Glutamatergic neuron (in vitro differentiated cells): ENCODE results near the gene CEACAM16. TPM values are rescaled to one million over a fixed set of nuclear protein-coding genes. Genes with fewer than 3 reads are reported as not detected.

Source experiments
- DNase-seq: peaks from one replicate; pipeline ENCODE4 v3.0.0; 2022
- H3K27ac Mint-ChIP-seq: one replicate; pipeline ENCODE4 v1.8.0; 2020; ENCODE audit warnings: mild to moderate bottlenecking, mixed read lengths, inconsistent platforms; ENCODE audit not compliant: unreplicated experiment
- H3K27me3 Mint-ChIP-seq: one replicate; pipeline ENCODE4 v1.8.0; 2020; ENCODE audit warnings: mild to moderate bottlenecking, moderate library complexity, mixed read lengths, inconsistent platforms; ENCODE audit not compliant: unreplicated experiment
- H3K36me3 Mint-ChIP-seq: one replicate; pipeline ENCODE4 v1.8.0; 2020; ENCODE audit warnings: mild to moderate bottlenecking, mixed read lengths, inconsistent platforms; ENCODE audit not compliant: unreplicated experiment
- H3K4me1 Mint-ChIP-seq: one replicate; pipeline ENCODE4 v1.8.0; 2020; ENCODE audit warnings: mild to moderate bottlenecking, low read depth, mixed read lengths, inconsistent platforms; ENCODE audit not compliant: unreplicated experiment
- H3K4me3 Mint-ChIP-seq: one replicate; pipeline ENCODE4 v1.8.0; 2020; ENCODE audit warnings: mild to moderate bottlenecking, mixed read lengths, inconsistent platforms; ENCODE audit not compliant: unreplicated experiment
- H3K9me3 Mint-ChIP-seq: one replicate; pipeline ENCODE4 v1.8.0; 2020; ENCODE audit warnings: mild to moderate bottlenecking, moderate library complexity, mixed read lengths, inconsistent platforms; ENCODE audit not compliant: unreplicated experiment
- CTCF ChIP-seq: fragments of 200-600 bp; sonication (generic); IDR thresholded peaks from one replicate; pipeline ENCODE4 v1.5.0; 2021; ENCODE audit not compliant: partially characterized antibody, unreplicated experiment
- total RNA-seq: library from RNA; stranded (reverse); fragmentation: NEBNext Ultra II Directional; extraction: Animal tissue kit (Norgen Biotek cat#: 25700); gene quantifications from one replicate; pipeline ENCODE4 v1.2.1, GENCODE V29; 2021; ENCODE audit not compliant: unreplicated experiment

CEACAM16 gene
- total RNA-seq, 1 donor from 2014 or later: not detected

GRCh38 chr19:44722131-44723121 lies 23.5 kb downstream of the CEACAM16 start:
- no peaks in the 10 kb centered on the region for H3K27me3 Mint-ChIP-seq
- TF ChIP-seq CTCF: no peak
- H3K4me1 Mint-ChIP-seq: peaks cover 2% of the 10 kb centered on the region
- no peak overlapping the region for H3K4me3 Mint-ChIP-seq
- no peak for DNase-seq
- peaks cover 4% of the 10 kb centered on the region for H3K9me3 Mint-ChIP-seq
- H3K36me3 Mint-ChIP-seq: no peaks in the 10 kb centered on the region
- no peak overlapping the region for H3K27ac Mint-ChIP-seq

GRCh38 chr19:44723299-44723951 lies 24.5 kb downstream of the CEACAM16 start:
- Mint-ChIP-seq H3K27me3 (peaks cover 7% of the 10 kb centered on the region), H3K4me3 (no peak overlapping the region), H3K4me1 (peaks cover 2% of the 10 kb centered on the region), H3K9me3 (peaks cover 4% of the 10 kb centered on the region), H3K27ac (no peak overlapping the region), H3K36me3 (no peaks in the 10 kb centered on the region)
- DNase-seq: no peak
- no peak for TF ChIP-seq CTCF

- H3K9me3 Mint-ChIP-seq: peaks cover 4% of the 10 kb centered on the region
- H3K27ac Mint-ChIP-seq: no peak overlapping the region
- peak; percentile 85 for DNase-seq
- H3K36me3 Mint-ChIP-seq: no peaks in the 10 kb centered on the region
- TF ChIP-seq CTCF: peak; percentile 95
- H3K4me1 Mint-ChIP-seq: peaks cover 2% of the 10 kb centered on the region
- no peak overlapping the region for H3K4me3 Mint-ChIP-seq
- peaks cover 8% of the 10 kb centered on the region for H3K27me3 Mint-ChIP-seq
Observed at GRCh38 chr19:44723952-44724319, 25.0 kb downstream of the CEACAM16 start.

GRCh38 chr19:44725251-44725650 lies 26.3 kb downstream of the CEACAM16 start:
- Mint-ChIP-seq H3K4me1 (peaks cover 2% of the 10 kb centered on the region), H3K27ac (no peak overlapping the region), H3K4me3 (no peak overlapping the region), H3K9me3 (peaks cover 4% of the 10 kb centered on the region), H3K36me3 (no peaks in the 10 kb centered on the region), H3K27me3 (peaks cover 8% of the 10 kb centered on the region)
- no peak for DNase-seq
- TF ChIP-seq CTCF: no peak

GRCh38 chr19:44725684-44726083 lies 26.7 kb downstream of the CEACAM16 start:
- DNase-seq: no peak
- TF ChIP-seq CTCF: no peak
- Mint-ChIP-seq H3K27me3 (peaks cover 8% of the 10 kb centered on the region), H3K9me3 (peaks cover 4% of the 10 kb centered on the region), H3K36me3 (no peaks in the 10 kb centered on the region), H3K4me1 (peaks cover 2% of the 10 kb centered on the region), H3K4me3 (no peak overlapping the region), H3K27ac (no peak overlapping the region)
